ENCODE data around the gene RNF148.

The RNF148 gene

DNA sequence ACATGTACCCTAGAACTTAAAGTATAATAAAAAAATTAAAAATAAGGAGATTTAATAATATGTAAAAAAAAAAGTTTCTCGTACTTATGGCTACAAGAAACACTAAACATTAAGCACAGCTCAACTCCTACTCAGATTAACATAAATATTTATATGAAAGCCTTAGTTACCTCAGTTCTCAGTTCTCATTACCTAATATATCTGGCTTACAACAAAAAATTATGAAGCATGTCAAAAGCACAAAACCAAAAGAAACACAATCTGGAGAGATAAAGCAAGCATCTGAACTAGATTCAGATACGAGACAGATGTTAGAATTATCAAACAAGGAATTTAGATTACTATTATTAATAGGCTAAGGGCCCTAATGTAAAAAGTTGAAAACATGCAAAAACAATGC lies 43.9 kb downstream of the RNF148 start:
- TF ChIP-seq, protein P1, sequence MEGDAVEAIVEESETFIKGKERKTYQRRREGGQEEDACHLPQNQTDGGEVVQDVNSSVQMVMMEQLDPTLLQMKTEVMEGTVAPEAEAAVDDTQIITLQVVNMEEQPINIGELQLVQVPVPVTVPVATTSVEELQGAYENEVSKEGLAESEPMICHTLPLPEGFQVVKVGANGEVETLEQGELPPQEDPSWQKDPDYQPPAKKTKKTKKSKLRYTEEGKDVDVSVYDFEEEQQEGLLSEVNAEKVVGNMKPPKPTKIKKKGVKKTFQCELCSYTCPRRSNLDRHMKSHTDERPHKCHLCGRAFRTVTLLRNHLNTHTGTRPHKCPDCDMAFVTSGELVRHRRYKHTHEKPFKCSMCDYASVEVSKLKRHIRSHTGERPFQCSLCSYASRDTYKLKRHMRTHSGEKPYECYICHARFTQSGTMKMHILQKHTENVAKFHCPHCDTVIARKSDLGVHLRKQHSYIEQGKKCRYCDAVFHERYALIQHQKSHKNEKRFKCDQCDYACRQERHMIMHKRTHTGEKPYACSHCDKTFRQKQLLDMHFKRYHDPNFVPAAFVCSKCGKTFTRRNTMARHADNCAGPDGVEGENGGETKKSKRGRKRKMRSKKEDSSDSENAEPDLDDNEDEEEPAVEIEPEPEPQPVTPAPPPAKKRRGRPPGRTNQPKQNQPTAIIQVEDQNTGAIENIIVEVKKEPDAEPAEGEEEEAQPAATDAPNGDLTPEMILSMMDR (IDR thresholded peaks at IDR 0.05; ENCODE audit: borderline replicate concordance, control extremely low read depth, extremely low read depth, insufficient read depth, missing control alignments), result no peak
- in situ Hi-C loops (cut with MboI; ENCODE audit: low sequenced_read_pairs, unreplicated experiment), result no loop called here
- no peak for DNase-seq (ENCODE audit: low spot score)

DNA sequence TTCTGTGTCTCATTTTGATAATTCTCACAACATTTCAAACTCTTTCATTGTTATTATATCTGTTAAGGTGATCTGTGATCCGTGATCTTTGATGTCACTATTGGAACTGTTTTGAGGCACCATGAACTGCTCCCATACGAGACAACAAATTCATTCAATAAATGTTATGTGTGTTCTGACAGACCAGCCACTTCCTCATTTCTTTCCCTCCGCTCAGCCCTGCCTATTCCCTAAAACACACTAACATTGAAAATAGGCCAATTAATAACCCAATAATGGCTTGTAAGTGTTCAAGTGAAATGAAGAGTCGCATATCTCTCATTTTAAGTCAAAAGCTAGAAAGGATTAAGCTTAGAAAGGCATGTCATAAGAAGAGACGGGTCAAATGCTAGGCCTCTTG lies 49.0 kb downstream of the RNF148 start:
- in situ Hi-C loops (cut with MboI; ENCODE audit: low sequenced_read_pairs, unreplicated experiment), result no loop called here
- TF ChIP-seq, protein P1 (IDR thresholded peaks at IDR 0.05; ENCODE audit: borderline replicate concordance, control extremely low read depth, extremely low read depth, insufficient read depth, missing control alignments), result no peak

DNA sequence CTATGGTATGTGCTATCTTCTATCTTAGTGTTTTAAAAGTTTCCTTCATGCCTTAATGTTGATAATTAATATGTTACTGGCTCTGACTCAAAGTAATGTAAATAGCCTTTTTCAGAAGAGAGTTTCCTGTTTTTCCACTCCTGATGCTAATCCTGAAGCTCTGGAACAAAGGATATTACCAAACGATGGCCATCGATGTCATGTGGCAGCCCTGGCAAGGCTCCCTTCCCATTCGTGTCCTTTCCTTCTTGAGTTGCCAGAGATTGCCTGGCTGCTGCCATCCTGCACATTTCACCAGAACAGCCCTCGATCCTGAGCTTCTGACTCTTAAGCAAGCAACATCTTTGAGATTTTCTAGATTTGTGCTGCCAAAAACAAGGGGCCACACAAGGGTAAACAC lies 49.8 kb downstream of the RNF148 start:
- in situ Hi-C loops (cut with MboI; ENCODE audit: low sequenced_read_pairs, unreplicated experiment), result no loop called here
- no peak for DNase-seq (ENCODE audit: low spot score)
- TF ChIP-seq, protein P1 (IDR thresholded peaks at IDR 0.05; ENCODE audit: borderline replicate concordance, control extremely low read depth, extremely low read depth, insufficient read depth, missing control alignments), result no peak

More for the DNA sequence above, 49.0 kb downstream of the RNF148 start:
- no peak for DNase-seq (ENCODE audit: low spot score)

All from GM13976 (cell line).